Naive thymus-derived CD8-positive, alpha-beta T cell (primary cell): ENCODE data around the gene ERBB3. TPM values are rescaled to one million over a fixed set of nuclear protein-coding genes. Genes with fewer than 3 reads are reported as not detected.
"Not testable (repeated sequence)": the region's sequence is repeated elsewhere in the genome, so short reads cannot be mapped to it uniquely, and the experiment has no call there.

ENCODE experiments used
- ATAC-seq, 2 donors: fragments of 150-1000 bp; cut with Tn5 transposase in 1 of 2; sonication (Bioruptor Pico), chemical (Tn5 transposase) in 1 of 2; 1 replicate in 1 of 2; 2 replicates in 1 of 2; pipeline ENCODE4 v1.10.0; 2021; ENCODE audit warnings: mild to moderate bottlenecking in 2 of 2, moderate library complexity in 2 of 2
- POLR2A ChIA-PET: fragments of 350-600 bp; sonication (Branson Sonifier 250); formaldehyde crosslinking; loops from one replicate; lab custom pipeline; 2021; ENCODE audit warnings: antibody characterized with exemption; lab: Charles Lee
- DNase-seq, 10 donors: peaks; one replicate each; pipeline versions ENCODE4 v3.0.0 to v3.0.0-alpha.2; 2020 to 2022
- H3K27ac Mint-ChIP-seq, 10 donors: one replicate each; pipeline ENCODE4 v1.8.0; 2020 to 2022; ENCODE audit warnings: mild to moderate bottlenecking in 10 of 10, mixed read lengths in 10 of 10, moderate library complexity in 4 of 10, inconsistent platforms in 1 of 10
- H3K27me3 Mint-ChIP-seq, 5 donors: one replicate each; pipeline ENCODE4 v1.8.0; 2021 to 2022; ENCODE audit warnings: mixed read lengths in 5 of 5
- H3K36me3 Mint-ChIP-seq, 3 donors: one replicate each; pipeline ENCODE4 v1.8.0; 2020 to 2022; ENCODE audit warnings: mixed read lengths in 3 of 3, mild to moderate bottlenecking in 2 of 3, inconsistent platforms in 1 of 3
- H3K4me1 Mint-ChIP-seq, 4 donors: one replicate each; pipeline ENCODE4 v1.8.0; 2021 to 2022; ENCODE audit warnings: mixed read lengths in 4 of 4
- H3K4me3 Mint-ChIP-seq, 10 donors: one replicate each; pipeline ENCODE4 v1.8.0; 2020 to 2022; ENCODE audit warnings: mild to moderate bottlenecking in 10 of 10, mixed read lengths in 10 of 10, moderate library complexity in 6 of 10, inconsistent platforms in 1 of 10
- H3K9me3 Mint-ChIP-seq, 9 donors: one replicate each; pipeline ENCODE4 v1.8.0; 2020 to 2022; ENCODE audit warnings: mixed read lengths in 9 of 9, mild to moderate bottlenecking in 3 of 9, inconsistent platforms in 1 of 9, moderate library complexity in 1 of 9
- polyA plus RNA-seq, 3 donors: library from polyadenylated mRNA; unstranded; fragments of 300-500 nt; fragmentation: Illumina TruSeq; gene quantifications; one replicate each; pipeline ENCODE4 v1.2.3, GENCODE V29; 2021
- total RNA-seq, 8 experiments: library from RNA in 2 of 8; stranded (reverse) in 2 of 8; gene quantifications; one replicate each; pipeline ENCODE4 v1.2.3 and lab custom pipeline; 2021 to 2026

The ERBB3 gene
- total and polyA plus RNA-seq, 5 experiments from 2014 or later: 1.3 to 26.0 (median 3.3) TPM

- ATAC-seq (peak; percentile 47 to 55), DNase-seq (peak; percentile 82 to 99 (median 93))
- POLR2A ChIA-PET: interaction anchor here (0.6 to 17.5 kb wide), 32 partner anchors 8 to 609 kb away, joined by 3 to 284 read pairs (median 5); partner anchors contain the start of genes CD63, CNPY2, DGKA and ERBB3
- H3K36me3 Mint-ChIP-seq: peaks cover 14 to 52% (median 14%) of the 10 kb centered on the region in 3 donors
- peaks cover 24 to 44% (median 38%) of the 10 kb centered on the region in 4 donors for H3K4me1 Mint-ChIP-seq
- peak within 1 kb of the TSS; percentile 92 to 100 (median 98) for H3K27ac Mint-ChIP-seq
- H3K27me3 Mint-ChIP-seq: no peaks in the 10 kb centered on the region
- H3K9me3 Mint-ChIP-seq: no peaks in the 10 kb centered on the region
- H3K4me3 Mint-ChIP-seq: peak within 1 kb of the TSS; percentile 95 to 99 (median 98)
Observed at GRCh38 chr12:56116267-56117081, 36.5 kb downstream of the ERBB3 start, which contains the start of gene RPL41. RPL41 (plus strand) TSS chr12:56116633.

GRCh38 chr12:56117082-56117706 is 37.2 kb downstream of the ERBB3 start:
- not testable (repeated sequence) for H3K27me3 Mint-ChIP-seq, ATAC-seq, H3K9me3 Mint-ChIP-seq
- peak overlapping the region; percentile 92 to 100 (median 98) for H3K27ac Mint-ChIP-seq
- POLR2A ChIA-PET: interaction anchor here (0.6 to 17.5 kb wide), 42 partner anchors 8 to 963 kb away, joined by 3 to 284 read pairs (median 4); partner anchors contain the start of genes CD63, CNPY2, DGKA and ERBB3
- peak overlapping the region; percentile 95 to 99 (median 98) for H3K4me3 Mint-ChIP-seq
- H3K4me1 Mint-ChIP-seq: peaks cover 27 to 45% (median 38%) of the 10 kb centered on the region in 4 donors
- H3K36me3 Mint-ChIP-seq: peaks cover 14 to 48% (median 14%) of the 10 kb centered on the region in 3 donors
- DNase-seq: peak in 1 of 10 donors; percentile 32

GRCh38 chr12:56117778-56118687 is 38.1 kb downstream of the ERBB3 start, which contains the start of gene ZC3H10:
ZC3H10 (plus strand) TSS chr12:56118266; CDS start chr12:56120563, 2,297 bp downstream.
- Mint-ChIP-seq H3K4me1 (peaks cover 27 to 46% (median 38%) of the 10 kb centered on the region in 4 donors), H3K27me3 (no peaks in the 10 kb centered on the region), H3K27ac (peak within 1 kb of the TSS; percentile 92 to 100 (median 98)), H3K36me3 (peaks cover 11 to 40% (median 14%) of the 10 kb centered on the region in 3 donors), H3K4me3 (peak within 1 kb of the TSS; percentile 95 to 99 (median 98)), H3K9me3 (no peaks in the 10 kb centered on the region)
- peak; percentile 74 to 82 for ATAC-seq
- POLR2A ChIA-PET: interaction anchor here (0.6 to 17.5 kb wide), 52 partner anchors 11 to 962 kb away, joined by 3 to 284 read pairs (median 5); partner anchors contain the start of genes ANKRD52, CNPY2, COQ10A and DGKA
- DNase-seq: peak; percentile 85 to 99 (median 97)

DNA sequence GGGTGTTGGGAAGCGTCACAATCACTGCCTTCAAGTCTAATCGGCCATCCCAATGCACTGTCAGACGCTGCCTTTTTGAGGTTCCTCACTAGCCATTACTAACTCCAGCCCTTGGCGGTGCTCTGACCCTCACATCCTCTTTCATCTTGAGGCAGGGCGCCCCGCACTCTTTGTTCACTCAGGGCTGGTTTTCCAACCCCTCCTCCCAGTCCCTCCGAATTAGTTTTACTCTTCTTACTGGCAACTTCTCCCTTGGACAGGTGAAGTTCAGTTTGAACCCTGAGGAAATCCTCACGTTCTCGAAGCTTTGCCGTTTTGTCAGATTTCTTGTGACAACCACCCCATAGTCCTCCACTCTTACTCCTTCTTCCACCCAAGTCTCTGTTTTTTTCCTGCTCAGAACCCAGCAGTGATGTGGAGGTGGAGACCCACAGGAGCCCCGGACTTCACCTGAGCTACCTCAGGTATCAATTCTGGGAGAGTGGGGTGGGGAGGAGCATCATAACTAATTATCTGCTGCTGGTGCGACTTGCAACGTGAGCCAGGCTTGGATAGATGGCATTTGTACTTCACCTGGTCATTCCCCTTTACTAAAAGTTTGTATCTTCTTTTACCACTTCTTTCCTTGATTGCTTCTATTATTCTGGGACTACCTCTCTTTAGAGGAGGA is 38.9 kb downstream of the ERBB3 start:
- Mint-ChIP-seq H3K4me1 (peaks cover 27 to 46% (median 39%) of the 10 kb centered on the region in 4 donors), H3K36me3 (peaks cover 11 to 32% (median 14%) of the 10 kb centered on the region in 3 donors), H3K9me3 (no peaks in the 10 kb centered on the region), H3K27ac (peak overlapping the region; percentile 91 to 100 (median 98)), H3K4me3 (peak overlapping the region; percentile 95 to 99 (median 98)), H3K27me3 (no peaks in the 10 kb centered on the region)
- ATAC-seq (no peak), DNase-seq (no peak)
- POLR2A ChIA-PET: interaction anchor here (0.6 to 17.5 kb wide), 39 partner anchors 10 to 606 kb away, joined by 3 to 284 read pairs (median 5); partner anchors contain the start of genes ANKRD52, CNPY2, COQ10A and DGKA

- Mint-ChIP-seq H3K27me3 (no peaks in the 10 kb centered on the region), H3K4me3 (peak overlapping the region; percentile 95 to 99 (median 98)), H3K27ac (peak overlapping the region; percentile 91 to 100 (median 98)), H3K4me1 (peaks cover 27 to 47% (median 41%) of the 10 kb centered on the region in 4 donors), H3K36me3 (peaks cover 11 to 29% (median 14%) of the 10 kb centered on the region in 3 donors), H3K9me3 (no peaks in the 10 kb centered on the region)
- DNase-seq (peak in 9 of 10 donors; percentile 40 to 83 (median 55)), ATAC-seq (no peak)
- POLR2A ChIA-PET: interaction anchor here (0.6 to 17.5 kb wide), 16 partner anchors 9 to 381 kb away, joined by 3 to 284 read pairs (median 12); partner anchors contain the start of genes ANKRD52, ESYT1, MYL6 and MYL6B
Observed at GRCh38 chr12:56119361-56119796, 39.4 kb downstream of the ERBB3 start.

GRCh38 chr12:56120158-56120846 is 40.3 kb downstream of the ERBB3 start:
- Mint-ChIP-seq H3K36me3 (peaks cover 11 to 29% (median 14%) of the 10 kb centered on the region in 3 donors), H3K9me3 (no peaks in the 10 kb centered on the region), H3K27ac (peak overlapping the region in 8 of 10 donors; percentile 20 to 99 (median 66)), H3K4me3 (peak overlapping the region in 1 of 10 donors; percentile 7), H3K27me3 (no peaks in the 10 kb centered on the region), H3K4me1 (peaks cover 27 to 53% (median 40%) of the 10 kb centered on the region in 4 donors)
- DNase-seq (no peak), ATAC-seq (no peak)
- POLR2A ChIA-PET: interaction anchor here (0.7 to 17.5 kb wide), 10 partner anchors 8 to 159 kb away, joined by 3 to 284 read pairs (median 30); partner anchors contain the start of genes ANKRD52, ESYT1, PA2G4 and RNF41

DNA sequence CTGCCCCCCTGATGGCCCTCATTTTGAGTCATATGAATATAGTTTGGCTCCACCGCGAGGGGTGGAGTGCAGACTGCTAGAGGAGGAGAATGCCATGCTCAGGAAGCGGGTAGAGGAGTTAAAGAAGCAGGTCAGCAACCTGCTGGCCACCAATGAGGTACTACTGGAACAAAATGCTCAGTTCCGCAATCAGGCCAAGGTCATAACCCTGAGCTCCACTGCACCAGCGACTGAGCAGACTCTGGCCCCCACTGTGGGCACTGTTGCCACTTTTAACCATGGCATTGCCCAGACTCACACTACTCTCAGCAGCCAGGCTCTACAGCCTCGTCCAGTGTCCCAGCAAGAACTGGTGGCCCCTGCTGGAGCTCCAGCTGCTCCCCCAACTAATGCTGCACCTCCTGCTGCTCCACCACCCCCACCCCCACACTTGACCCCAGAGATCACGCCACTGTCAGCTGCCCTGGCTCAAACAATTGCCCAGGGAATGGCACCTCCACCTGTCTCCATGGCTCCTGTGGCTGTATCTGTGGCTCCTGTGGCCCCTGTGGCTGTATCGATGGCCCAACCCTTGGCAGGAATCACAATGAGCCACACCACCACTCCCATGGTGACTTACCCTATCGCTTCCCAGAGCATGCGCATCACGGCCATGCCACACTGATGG is 41.4 kb downstream of the ERBB3 start:
- H3K9me3 Mint-ChIP-seq: no peaks in the 10 kb centered on the region
- POLR2A ChIA-PET: interaction anchor here (0.7 to 17.5 kb wide), 3 partner anchors 39 to 101 kb away, joined by 3 to 284 read pairs (median 163); partner anchors contain the start of genes MYL6 and SMARCC2

DNA sequence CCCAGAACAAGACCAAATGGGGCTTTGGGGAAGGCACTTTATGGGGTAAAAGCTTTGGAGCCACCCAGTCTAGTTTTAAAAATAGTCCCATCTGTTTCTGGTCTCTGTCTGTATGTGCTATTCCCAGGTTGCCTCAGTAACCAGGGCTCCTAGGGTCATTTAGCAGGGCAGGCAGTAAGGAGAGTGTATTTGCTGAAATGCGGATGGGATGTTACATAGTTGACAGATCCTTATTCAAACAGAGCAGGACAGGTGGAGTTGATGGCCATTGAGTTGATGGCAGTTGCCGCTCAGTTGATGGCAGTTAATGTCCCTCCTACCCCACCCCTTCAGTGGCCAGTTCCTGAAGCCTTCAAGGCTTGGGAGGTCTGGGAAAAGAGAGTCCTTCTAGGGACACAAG is 42.7 kb downstream of the ERBB3 start:
- H3K27me3 Mint-ChIP-seq: no peaks in the 10 kb centered on the region
- H3K36me3 Mint-ChIP-seq: peaks cover 3 to 16% (median 3%) of the 10 kb centered on the region in 3 donors
- H3K9me3 Mint-ChIP-seq: no peaks in the 10 kb centered on the region
- no peak for ATAC-seq
- DNase-seq: no peak
- peak overlapping the region in 6 of 10 donors; percentile 40 to 85 (median 68) for H3K27ac Mint-ChIP-seq
- no peak overlapping the region for H3K4me3 Mint-ChIP-seq
- POLR2A ChIA-PET: interaction anchor here (0.6 to 17.5 kb wide), 8 partner anchors 26 to 506 kb away, joined by 3 to 284 read pairs (median 4); partner anchors contain the start of genes MYL6 and SMARCC2
- H3K4me1 Mint-ChIP-seq: peaks cover 32 to 63% (median 46%) of the 10 kb centered on the region in 4 donors

More for the DNA sequence above, 41.4 kb downstream of the ERBB3 start:
- no peak overlapping the region for H3K4me3 Mint-ChIP-seq
- DNase-seq: no peak
- no peak for ATAC-seq
- H3K4me1 Mint-ChIP-seq: peaks cover 31 to 61% (median 45%) of the 10 kb centered on the region in 4 donors
- H3K36me3 Mint-ChIP-seq: peaks cover 11 to 29% (median 14%) of the 10 kb centered on the region in 3 donors
- H3K27me3 Mint-ChIP-seq: no peaks in the 10 kb centered on the region
- peak overlapping the region in 2 of 10 donors; percentile 9 to 60 for H3K27ac Mint-ChIP-seq

- H3K4me1 Mint-ChIP-seq: peaks cover 22 to 54% (median 37%) of the 10 kb centered on the region in 4 donors
- H3K27ac Mint-ChIP-seq: peak overlapping the region in 7 of 10 donors; percentile 9 to 75 (median 41)
- POLR2A ChIA-PET: interaction anchor here (0.6 to 17.5 kb wide), 9 partner anchors 7 to 130 kb away, joined by 3 to 284 read pairs (median 11); partner anchors contain the start of genes MYL6, PA2G4, RNF41 and RPL41
- H3K27me3 Mint-ChIP-seq: no peaks in the 10 kb centered on the region
- no peak for ATAC-seq
- DNase-seq: no peak
- peaks cover 0 to 12% (median 0%) of the 10 kb centered on the region in 3 donors for H3K36me3 Mint-ChIP-seq
- H3K9me3 Mint-ChIP-seq: no peaks in the 10 kb centered on the region
- H3K4me3 Mint-ChIP-seq: no peak overlapping the region
Observed at GRCh38 chr12:56124133-56124532, 44.2 kb downstream of the ERBB3 start.
